Liver (tissue), 3 donors: ENCODE data around the gene GNLY.

Experiments used
- EGR1 ChIP-seq, 2 donors: IDR thresholded peaks; 2 replicates each; pipeline ENCODE4 v1.6.1; 2016 to 2018; ENCODE audit warnings: antibody characterized with exemption in 2 of 2, low read depth in 2 of 2
- FOXA1 ChIP-seq: IDR thresholded peaks from 2 replicates; pipeline ENCODE4 v1.6.1; 2016; ENCODE audit warnings: antibody characterized with exemption
- GABPA ChIP-seq, 2 donors: IDR thresholded peaks in 1 of 2; conservative IDR thresholded peaks in 1 of 2; 2 replicates each; pipeline ENCODE4 v1.6.1; 2016; ENCODE audit warnings: antibody characterized with exemption in 2 of 2, mild to moderate bottlenecking in 1 of 2, moderate library complexity in 1 of 2
- HNF4A ChIP-seq, 2 donors: conservative IDR thresholded peaks; 2 replicates each; pipeline ENCODE4 v1.6.1; 2016; ENCODE audit warnings: antibody characterized with exemption in 2 of 2, mild to moderate bottlenecking in 2 of 2
- RAD21 ChIP-seq, 2 donors: IDR thresholded peaks; 2 replicates each; pipeline ENCODE4 v1.6.1; 2016; ENCODE audit warnings: antibody characterized with exemption in 2 of 2, mild to moderate bottlenecking in 2 of 2
- RXRA ChIP-seq, 2 donors: IDR thresholded peaks; 2 replicates each; pipeline ENCODE4 v1.6.1; 2017 to 2018; ENCODE audit warnings: antibody characterized with exemption in 2 of 2, mild to moderate bottlenecking in 1 of 2
- SP1 ChIP-seq: IDR thresholded peaks from 2 replicates; pipeline ENCODE4 v1.6.1; 2018; ENCODE audit warnings: antibody characterized with exemption, mild to moderate bottlenecking
- TAF1 ChIP-seq: conservative IDR thresholded peaks from 2 replicates; pipeline ENCODE4 v1.6.1; 2016; ENCODE audit warnings: antibody characterized with exemption, mild to moderate bottlenecking
- YY1 ChIP-seq: IDR thresholded peaks from 2 replicates; pipeline ENCODE4 v1.6.1; 2016; ENCODE audit warnings: antibody characterized with exemption, mild to moderate bottlenecking
- TF ChIP-seq, protein P1 (sequence below): fragments of 150-350 bp; IDR thresholded peaks from 2 replicates; pipeline ENCODE4 v1.5.1; 2017; ENCODE audit warnings: improper control_type of control experiment, low read depth, low read length; ENCODE audit not compliant: missing input control
- TF ChIP-seq, protein P2 (sequence below): IDR thresholded peaks from 2 replicates; pipeline ENCODE4 v1.6.1; 2016; ENCODE audit warnings: antibody characterized with exemption, mild to moderate bottlenecking
- donor health status: healthy.
- donor health status: healthy.

DNA sequence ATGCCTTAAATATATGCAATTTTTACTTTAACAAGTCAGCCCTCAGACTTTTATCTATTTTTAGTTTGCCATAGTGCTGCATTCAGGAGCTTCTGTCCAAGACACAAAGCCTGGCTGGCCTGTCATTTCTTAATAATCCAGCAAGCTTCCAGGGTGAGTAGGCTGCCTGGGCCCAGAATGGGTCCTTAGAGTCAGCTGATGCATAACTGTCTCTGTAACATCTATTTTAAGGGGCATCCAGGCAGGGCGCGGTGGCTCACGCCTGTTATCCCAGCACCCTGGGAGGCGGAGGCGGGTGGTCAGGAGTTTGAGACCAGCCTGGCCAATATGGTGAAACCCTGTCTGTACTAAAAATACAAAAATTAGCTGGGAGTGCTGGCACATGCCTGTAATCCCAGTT lies 11.8 kb upstream of the GNLY start:
- TF ChIP-seq FOXA1 (no peak), RXRA (IDR thresholded peaks at IDR 0.05) (no peak), RAD21 (IDR thresholded peaks at IDR 0.05) (no peak), SP1 (no peak), TAF1 (no peak), GABPA (IDR thresholded peaks at IDR 0.05 in 1 of 2, conservative IDR thresholded peaks at IDR 0.05 in 1 of 2) (no peak), EGR1 (IDR thresholded peaks at IDR 0.05; ENCODE audit: low read depth in 2 of 2) (no peak), YY1 (no peak), HNF4A (conservative IDR thresholded peaks at IDR 0.05) (no peak)
- TF ChIP-seq, protein P1, sequence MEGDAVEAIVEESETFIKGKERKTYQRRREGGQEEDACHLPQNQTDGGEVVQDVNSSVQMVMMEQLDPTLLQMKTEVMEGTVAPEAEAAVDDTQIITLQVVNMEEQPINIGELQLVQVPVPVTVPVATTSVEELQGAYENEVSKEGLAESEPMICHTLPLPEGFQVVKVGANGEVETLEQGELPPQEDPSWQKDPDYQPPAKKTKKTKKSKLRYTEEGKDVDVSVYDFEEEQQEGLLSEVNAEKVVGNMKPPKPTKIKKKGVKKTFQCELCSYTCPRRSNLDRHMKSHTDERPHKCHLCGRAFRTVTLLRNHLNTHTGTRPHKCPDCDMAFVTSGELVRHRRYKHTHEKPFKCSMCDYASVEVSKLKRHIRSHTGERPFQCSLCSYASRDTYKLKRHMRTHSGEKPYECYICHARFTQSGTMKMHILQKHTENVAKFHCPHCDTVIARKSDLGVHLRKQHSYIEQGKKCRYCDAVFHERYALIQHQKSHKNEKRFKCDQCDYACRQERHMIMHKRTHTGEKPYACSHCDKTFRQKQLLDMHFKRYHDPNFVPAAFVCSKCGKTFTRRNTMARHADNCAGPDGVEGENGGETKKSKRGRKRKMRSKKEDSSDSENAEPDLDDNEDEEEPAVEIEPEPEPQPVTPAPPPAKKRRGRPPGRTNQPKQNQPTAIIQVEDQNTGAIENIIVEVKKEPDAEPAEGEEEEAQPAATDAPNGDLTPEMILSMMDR: no peak
- TF ChIP-seq, protein P2, sequence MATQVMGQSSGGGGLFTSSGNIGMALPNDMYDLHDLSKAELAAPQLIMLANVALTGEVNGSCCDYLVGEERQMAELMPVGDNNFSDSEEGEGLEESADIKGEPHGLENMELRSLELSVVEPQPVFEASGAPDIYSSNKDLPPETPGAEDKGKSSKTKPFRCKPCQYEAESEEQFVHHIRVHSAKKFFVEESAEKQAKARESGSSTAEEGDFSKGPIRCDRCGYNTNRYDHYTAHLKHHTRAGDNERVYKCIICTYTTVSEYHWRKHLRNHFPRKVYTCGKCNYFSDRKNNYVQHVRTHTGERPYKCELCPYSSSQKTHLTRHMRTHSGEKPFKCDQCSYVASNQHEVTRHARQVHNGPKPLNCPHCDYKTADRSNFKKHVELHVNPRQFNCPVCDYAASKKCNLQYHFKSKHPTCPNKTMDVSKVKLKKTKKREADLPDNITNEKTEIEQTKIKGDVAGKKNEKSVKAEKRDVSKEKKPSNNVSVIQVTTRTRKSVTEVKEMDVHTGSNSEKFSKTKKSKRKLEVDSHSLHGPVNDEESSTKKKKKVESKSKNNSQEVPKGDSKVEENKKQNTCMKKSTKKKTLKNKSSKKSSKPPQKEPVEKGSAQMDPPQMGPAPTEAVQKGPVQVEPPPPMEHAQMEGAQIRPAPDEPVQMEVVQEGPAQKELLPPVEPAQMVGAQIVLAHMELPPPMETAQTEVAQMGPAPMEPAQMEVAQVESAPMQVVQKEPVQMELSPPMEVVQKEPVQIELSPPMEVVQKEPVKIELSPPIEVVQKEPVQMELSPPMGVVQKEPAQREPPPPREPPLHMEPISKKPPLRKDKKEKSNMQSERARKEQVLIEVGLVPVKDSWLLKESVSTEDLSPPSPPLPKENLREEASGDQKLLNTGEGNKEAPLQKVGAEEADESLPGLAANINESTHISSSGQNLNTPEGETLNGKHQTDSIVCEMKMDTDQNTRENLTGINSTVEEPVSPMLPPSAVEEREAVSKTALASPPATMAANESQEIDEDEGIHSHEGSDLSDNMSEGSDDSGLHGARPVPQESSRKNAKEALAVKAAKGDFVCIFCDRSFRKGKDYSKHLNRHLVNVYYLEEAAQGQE: no peak
